Mucosa of stomach (tissue), 1 donor: Measurements from ENCODE around the gene OTUB1.

ENCODE experiments used
- H3K27me3 ChIP-seq: one replicate; pipeline ENCODE4 v1.7.0; 2013; ENCODE audit warnings: mild to moderate bottlenecking, low read length; ENCODE audit not compliant: control insufficient read depth, insufficient read depth
- H3K36me3 ChIP-seq: one replicate; pipeline ENCODE4 v1.7.0; 2013; ENCODE audit warnings: low read length; ENCODE audit not compliant: control insufficient read depth, insufficient read depth
- H3K4me1 ChIP-seq: one replicate; pipeline ENCODE4 v1.7.0; 2013; ENCODE audit warnings: mild to moderate bottlenecking, low read length; ENCODE audit not compliant: control insufficient read depth, insufficient read depth
- H3K4me3 ChIP-seq: one replicate; pipeline ENCODE4 v1.7.0; 2013; ENCODE audit warnings: low read length
- H3K9ac ChIP-seq: one replicate; pipeline ENCODE4 v1.7.0; 2013; ENCODE audit warnings: mild to moderate bottlenecking, low read length, moderate library complexity
- H3K9me3 ChIP-seq: one replicate; pipeline ENCODE4 v1.7.0; 2013; ENCODE audit warnings: mild to moderate bottlenecking, low read length, moderate library complexity; ENCODE audit not compliant: control insufficient read depth
- donor health status: Pancreatic carcinoma.

OTUB1 gene

DNA sequence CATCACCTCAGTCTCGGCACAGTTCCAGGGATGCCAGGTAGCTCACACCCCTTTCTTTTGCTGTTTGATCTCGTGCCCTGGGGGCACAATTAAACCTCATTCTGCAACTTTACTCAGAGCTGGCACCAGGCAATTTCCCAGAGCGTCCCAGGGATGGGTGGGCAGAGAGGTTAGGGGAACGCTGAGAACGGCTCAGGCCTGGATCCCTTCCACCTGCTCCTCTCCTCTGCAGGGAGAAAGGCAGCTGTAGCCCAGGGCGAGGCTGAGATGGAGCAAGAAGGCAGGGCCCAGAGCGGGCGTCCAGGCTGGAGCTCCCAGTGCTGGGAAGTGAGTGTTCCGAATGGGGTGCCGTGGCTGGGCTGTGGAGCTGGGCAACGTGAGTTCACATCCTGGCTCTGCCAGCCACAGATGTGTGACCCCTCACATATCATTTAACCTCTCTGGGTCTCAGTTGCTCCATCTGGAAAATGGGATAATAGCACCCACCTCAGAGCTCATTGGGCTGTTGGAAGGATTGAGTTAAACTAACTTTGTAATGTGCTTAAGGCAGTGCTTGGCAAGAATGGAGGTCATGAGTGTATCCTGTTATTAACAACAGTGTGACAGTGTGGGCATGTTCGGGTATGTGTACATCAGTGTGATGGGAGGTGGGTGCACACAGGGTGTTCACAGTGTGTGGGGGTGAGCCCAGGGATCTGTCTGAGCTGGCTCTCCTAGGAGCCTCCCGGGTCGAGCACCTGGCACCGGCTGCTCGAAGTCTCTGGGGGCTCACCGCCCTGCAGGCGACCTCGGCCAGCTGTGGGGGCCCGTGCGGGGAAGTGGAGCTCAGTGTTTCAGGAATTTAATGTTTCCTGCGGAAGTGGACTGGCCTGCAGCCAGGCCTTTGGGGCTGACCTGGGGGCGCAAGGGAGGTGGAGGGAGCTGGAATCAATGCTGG, 15.5 kb downstream of the OTUB1 start:
- Histone ChIP-seq H3K27me3 (peaks cover 20% of the 10 kb centered on the region), H3K4me3 (no peak overlapping the region), H3K9ac (no peak overlapping the region)

DNA sequence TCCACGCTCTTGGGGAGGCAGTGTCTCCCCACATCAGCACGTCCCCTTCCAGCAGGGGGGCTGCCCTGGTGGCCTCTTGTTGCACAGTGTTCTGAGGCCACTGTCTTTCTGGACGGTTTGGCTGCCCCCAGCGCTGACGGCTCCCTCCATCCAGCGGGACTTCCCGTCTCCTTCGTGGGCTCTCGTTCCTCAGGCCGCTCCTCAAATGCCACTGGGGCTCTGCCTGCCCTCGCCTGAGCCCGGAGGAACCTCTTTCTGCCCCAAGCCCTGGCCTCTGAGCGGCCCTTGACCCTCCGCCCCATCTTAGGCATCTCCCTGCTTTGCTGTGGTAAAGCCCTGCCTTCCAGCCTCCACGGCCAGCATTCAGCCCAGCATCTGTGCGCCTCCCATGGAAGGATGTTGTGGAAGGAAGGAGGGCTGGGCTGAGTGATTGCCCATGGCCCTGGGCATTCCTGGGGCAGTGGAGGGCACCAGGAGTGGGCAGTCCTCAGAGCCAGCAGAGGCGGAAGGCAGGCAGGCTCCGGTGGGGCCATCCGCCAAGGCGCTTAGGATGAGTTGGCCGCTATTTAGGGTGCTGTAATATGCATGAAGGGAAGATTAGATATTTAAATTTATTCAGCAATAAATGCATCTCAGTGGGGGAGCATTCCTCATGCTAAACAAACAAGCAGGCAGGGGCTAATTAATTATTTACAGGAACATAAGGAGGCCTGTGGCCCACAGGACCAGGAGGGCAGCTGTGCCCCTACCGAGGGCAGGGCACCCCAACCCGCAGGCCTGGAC, 17.8 kb downstream of the OTUB1 start:
- Histone ChIP-seq H3K9ac (no peak overlapping the region), H3K9me3 (no peaks in the 10 kb centered on the region), H3K27me3 (peaks cover 32% of the 10 kb centered on the region), H3K4me1 (peaks cover 35% of the 10 kb centered on the region), H3K36me3 (no peaks in the 10 kb centered on the region), H3K4me3 (no peak overlapping the region)

More for the DNA sequence above, 15.5 kb downstream of the OTUB1 start:
- Histone ChIP-seq H3K4me1 (peaks cover 21% of the 10 kb centered on the region), H3K36me3 (no peaks in the 10 kb centered on the region), H3K9me3 (no peaks in the 10 kb centered on the region)

DNA sequence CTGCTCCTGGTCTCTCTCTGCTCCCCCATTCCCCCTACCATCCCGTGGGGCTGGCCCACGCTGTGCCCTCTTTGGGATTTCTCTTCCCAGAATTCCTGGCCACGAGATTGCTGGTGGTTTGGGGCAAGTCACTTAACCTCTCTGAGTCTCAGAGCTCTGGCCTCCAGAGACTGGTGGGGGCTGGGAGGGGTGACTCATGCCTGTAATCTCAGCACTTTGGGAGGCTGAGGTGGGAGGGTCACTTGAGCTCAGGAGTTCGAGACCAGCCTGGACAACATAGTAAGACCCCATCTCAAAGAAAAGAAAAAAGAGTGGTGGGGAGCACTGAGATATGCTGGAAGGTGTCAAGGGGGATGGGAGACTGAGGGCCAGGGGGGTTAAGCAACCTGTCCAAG, 18.3 kb downstream of the OTUB1 start:
- H3K4me3 ChIP-seq = no peak overlapping the region
- H3K9ac ChIP-seq = no peak overlapping the region
- H3K9me3 ChIP-seq = no peaks in the 10 kb centered on the region
- H3K4me1 ChIP-seq = peaks cover 31% of the 10 kb centered on the region
- H3K36me3 ChIP-seq = no peaks in the 10 kb centered on the region
- H3K27me3 ChIP-seq = peaks cover 36% of the 10 kb centered on the region

DNA sequence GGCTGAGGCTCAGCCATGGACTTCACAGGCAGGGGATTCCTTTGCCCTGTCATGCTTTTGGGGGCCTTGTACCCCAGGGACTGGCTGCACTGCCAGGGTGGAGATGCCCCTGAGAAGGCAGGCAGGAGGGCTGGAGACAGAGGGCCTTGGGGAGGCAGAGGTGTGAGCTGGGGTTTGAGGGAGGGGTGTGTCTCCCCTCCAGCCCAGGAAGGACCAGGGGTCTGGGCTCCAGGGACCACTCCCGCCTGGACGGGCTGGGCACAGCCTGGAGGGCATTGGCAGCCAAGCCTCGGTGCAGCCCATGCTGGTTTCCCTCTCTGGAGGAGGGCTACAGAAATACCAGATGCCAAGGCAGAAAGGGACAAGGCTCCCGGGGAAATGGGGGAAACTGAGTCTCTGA, 19.5 kb downstream of the OTUB1 start:
- H3K9ac ChIP-seq = no peak overlapping the region
- H3K9me3 ChIP-seq = no peaks in the 10 kb centered on the region
- H3K4me3 ChIP-seq = no peak overlapping the region
- H3K4me1 ChIP-seq = peaks cover 21% of the 10 kb centered on the region
- no peaks in the 10 kb centered on the region for H3K36me3 ChIP-seq
- peaks cover 30% of the 10 kb centered on the region for H3K27me3 ChIP-seq

DNA sequence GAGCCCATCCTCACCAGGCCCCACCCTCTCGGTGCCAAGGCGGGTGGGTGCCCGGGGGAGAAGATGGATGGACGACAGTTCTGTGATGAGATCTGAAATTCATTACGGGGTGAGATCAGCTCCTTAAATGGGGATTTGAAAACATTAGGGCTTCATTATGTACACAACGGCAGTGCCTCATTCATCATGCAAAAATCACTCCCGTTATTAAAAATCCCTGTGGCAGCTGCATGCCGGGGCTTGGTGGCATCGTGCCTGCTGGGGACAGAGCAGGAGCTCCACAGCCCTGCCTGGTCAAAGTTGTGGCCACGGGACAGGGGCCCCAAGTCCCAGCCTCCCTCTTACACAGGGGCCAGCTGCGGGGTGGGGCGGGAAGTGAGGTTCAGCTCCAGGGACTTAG, 20.2 kb downstream of the OTUB1 start:
- no peaks in the 10 kb centered on the region for H3K9me3 ChIP-seq
- H3K9ac ChIP-seq = no peak overlapping the region
- peaks cover 27% of the 10 kb centered on the region for H3K27me3 ChIP-seq
- H3K4me1 ChIP-seq = peaks cover 23% of the 10 kb centered on the region
- H3K36me3 ChIP-seq = no peaks in the 10 kb centered on the region
- H3K4me3 ChIP-seq = no peak overlapping the region

DNA sequence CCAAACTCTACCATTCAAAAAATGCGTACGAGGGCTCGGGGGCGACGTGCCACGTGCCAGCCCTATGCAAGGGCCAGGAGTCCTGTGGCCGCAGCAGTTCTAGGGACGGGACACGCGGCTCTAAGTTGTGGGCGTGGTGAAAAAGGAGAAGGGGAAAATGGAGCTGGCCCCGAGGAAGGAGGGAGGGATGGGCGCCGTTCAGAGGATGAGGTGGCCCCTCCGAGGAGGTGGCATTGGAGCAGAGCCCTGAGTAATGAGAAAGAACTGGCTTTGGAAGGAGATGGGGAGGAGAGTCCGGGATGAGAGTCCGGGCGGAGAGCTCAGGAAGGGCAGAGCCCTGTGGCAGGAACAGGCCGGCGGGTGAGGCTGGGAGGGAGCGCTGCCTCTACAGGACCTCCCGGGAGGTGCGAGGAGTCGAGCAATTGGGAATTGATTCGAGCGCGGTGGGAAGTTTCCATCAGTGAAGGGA, 21.0 kb downstream of the OTUB1 start:
- Histone ChIP-seq H3K36me3 (no peaks in the 10 kb centered on the region), H3K27me3 (peaks cover 27% of the 10 kb centered on the region), H3K9ac (peak overlapping the region; percentile 39), H3K9me3 (no peaks in the 10 kb centered on the region), H3K4me1 (peaks cover 25% of the 10 kb centered on the region), H3K4me3 (peak overlapping the region; percentile 14)

DNA sequence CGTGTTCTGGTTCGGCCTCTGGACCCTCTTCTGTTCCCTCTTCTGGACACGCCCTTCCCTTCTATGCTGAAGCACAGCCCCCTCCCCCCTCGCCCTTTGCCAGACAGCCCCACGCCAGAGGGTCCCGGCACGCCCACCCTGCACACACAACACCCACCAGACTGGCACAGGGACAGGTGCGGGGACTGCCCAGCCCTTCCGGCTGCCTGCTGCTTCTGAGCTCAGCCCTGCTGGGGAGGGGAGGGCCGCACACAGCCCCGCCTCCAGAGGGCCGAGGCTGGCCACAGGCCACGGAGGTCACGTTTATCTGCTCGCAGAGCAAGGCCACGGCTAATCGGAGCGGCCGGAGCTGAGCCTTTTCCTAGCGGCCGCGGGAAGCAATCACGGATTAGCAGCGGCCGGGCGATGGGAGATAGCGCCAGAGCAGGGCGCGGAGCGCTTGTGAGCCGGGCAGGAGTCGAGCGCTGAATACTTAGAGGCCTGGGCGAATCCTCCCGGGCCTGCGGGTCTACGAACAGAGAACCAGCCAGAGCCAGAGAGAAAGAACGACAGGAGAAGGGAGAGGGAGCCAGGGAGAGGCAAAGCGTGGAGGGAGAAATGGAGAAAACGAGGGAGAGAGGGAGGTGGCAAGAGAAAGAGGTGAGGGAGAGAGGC, 21.5 kb downstream of the OTUB1 start:
- Histone ChIP-seq H3K4me3 (peak overlapping the region; percentile 14), H3K9me3 (no peaks in the 10 kb centered on the region), H3K9ac (peak overlapping the region; percentile 39), H3K36me3 (no peaks in the 10 kb centered on the region), H3K4me1 (peaks cover 25% of the 10 kb centered on the region), H3K27me3 (peaks cover 27% of the 10 kb centered on the region)

DNA sequence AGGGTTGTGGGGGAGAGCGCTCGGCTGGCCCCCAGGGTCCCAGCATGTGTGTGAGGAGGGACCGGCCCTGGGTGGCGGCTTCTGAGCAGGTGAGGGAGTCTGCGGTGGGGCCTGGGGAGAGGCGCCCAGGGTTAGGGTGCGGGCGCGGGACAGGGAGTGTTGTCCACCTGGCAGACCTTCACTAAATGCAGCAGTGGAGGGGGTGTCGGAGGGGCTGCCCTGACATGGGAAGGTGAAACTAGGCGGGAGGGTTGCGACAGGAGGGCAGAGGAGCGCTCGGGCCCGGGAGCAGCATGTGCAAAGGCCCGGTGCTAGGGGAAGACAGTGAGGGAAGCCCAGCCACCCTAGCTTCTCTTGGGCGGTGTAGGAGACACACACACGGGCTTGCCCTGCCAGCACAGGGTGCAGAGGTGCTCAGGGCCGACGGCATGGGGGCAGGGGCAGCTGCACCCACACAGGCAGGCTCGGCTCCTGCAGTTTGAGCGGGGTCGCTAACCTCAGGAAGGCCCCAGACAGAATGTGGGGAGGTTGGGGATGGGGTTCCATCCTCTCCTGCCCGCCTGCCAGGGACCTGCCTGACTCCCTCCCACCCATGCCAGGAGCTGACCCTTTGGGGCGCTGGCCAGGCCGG, 22.2 kb downstream of the OTUB1 start:
- Histone ChIP-seq H3K36me3 (no peaks in the 10 kb centered on the region), H3K9ac (peak overlapping the region; percentile 39), H3K4me1 (peaks cover 25% of the 10 kb centered on the region)

DNA sequence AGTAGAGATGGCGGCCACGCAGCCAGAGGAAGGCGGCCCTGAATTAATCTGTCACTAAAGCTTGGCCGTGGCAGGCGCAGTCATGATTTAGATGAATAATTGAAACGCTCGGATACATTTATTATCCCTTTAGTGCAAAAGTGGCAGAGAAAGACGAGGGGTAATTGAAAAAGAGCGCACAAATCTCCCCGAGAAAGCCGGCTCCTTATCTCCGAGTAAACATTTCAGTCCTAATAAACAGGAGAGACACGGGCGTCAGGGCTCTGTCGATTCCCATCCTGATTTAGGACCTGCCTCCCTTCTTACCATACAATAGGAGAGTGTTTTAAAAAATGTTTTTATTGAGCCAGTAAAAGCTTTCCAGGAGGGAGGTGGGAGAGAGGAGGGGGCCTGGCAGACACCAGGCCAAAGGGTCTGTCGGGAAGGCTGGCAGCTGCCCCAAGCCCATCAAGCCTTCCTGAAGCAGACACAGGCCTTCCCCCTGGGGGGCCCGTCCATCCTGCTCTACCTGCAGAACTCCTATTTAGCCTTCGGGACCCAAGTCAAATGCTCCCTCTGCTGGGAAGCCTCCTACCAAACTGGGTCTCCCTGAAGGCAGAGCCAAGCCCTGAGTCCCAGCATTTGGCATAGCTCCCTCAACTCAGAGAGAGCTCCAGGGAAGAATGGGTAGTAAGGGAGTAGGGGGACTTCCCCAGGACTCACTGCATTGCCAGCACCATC, 22.8 kb downstream of the OTUB1 start:
- Histone ChIP-seq H3K27me3 (peaks cover 27% of the 10 kb centered on the region), H3K4me3 (no peak overlapping the region), H3K9ac (no peak overlapping the region), H3K9me3 (no peaks in the 10 kb centered on the region), H3K4me1 (peaks cover 25% of the 10 kb centered on the region), H3K36me3 (no peaks in the 10 kb centered on the region)

More for the DNA sequence above, 22.2 kb downstream of the OTUB1 start:
- no peaks in the 10 kb centered on the region for H3K9me3 ChIP-seq
- H3K27me3 ChIP-seq = peaks cover 27% of the 10 kb centered on the region
- H3K4me3 ChIP-seq = no peak overlapping the region

DNA sequence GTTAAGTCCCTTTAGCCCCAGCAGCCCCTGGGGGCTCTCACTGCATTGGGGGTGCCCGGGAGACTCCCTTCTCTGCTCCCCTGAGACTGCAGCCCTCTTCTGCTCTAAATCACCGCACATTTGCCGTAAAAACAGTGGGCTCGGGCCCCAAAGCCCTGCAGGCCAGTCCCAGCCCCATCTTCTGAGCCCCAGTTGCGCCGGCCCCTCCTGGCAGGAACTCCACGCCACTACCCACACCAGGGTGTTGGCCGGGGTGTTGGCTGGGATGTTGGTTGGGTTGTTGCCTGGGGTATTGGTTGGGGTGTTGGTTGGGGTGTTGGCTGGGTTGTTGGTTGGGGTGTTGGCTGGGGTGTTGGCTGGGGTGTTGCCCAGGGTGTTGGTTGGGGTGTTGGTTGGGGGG, 23.5 kb downstream of the OTUB1 start:
- no peak overlapping the region for H3K9ac ChIP-seq
- peaks cover 25% of the 10 kb centered on the region for H3K4me1 ChIP-seq
- no peak overlapping the region for H3K4me3 ChIP-seq
- no peaks in the 10 kb centered on the region for H3K36me3 ChIP-seq
- peaks cover 27% of the 10 kb centered on the region for H3K27me3 ChIP-seq
- no peaks in the 10 kb centered on the region for H3K9me3 ChIP-seq

DNA sequence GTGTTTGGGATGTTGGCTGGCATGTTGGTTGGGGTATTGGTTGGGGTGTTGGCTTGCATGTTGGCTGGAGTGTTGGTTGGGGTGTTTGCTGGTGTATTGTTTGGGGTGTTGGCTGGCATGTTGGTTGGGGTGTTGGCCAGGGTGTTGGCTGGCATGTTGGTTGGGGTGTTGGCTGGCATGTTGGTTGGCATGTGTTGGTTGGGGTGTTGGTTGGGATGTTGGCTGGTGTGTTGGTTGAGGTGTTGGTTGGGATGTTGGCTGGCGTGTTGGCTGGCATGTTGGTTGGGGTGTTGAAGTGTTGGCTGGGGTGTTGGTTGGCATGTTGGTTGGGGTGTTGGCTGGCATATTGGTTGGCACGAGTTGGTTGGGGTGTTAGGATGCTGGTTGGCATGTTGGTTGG, 24.5 kb downstream of the OTUB1 start:
- Histone ChIP-seq H3K4me3 (no peak overlapping the region), H3K9ac (no peak overlapping the region), H3K27me3 (peaks cover 27% of the 10 kb centered on the region), H3K4me1 (peaks cover 25% of the 10 kb centered on the region), H3K36me3 (no peaks in the 10 kb centered on the region), H3K9me3 (no peaks in the 10 kb centered on the region)
